GM21360 (cell line): ENCODE results near the gene NPHP4.
"Not testable (repeated sequence)": the region's sequence is repeated elsewhere in the genome, so short reads cannot be mapped to it uniquely, and the experiment has no call there.

ENCODE experiments used
- ATAC-seq: cut with Tn5 transposase; IDR thresholded peaks from one replicate; pipeline ENCODE4 v1.9.1; 2021; ENCODE audit warnings: mild to moderate bottlenecking, moderate library complexity; ENCODE audit not compliant: unreplicated experiment

Gene NPHP4

GRCh38 chr1:5937373-5937857 lies 54.8 kb downstream of the NPHP4 start:
- no peak for ATAC-seq

GRCh38 chr1:5936621-5937372 lies 55.4 kb downstream of the NPHP4 start:
- no peak for ATAC-seq

- no peak for ATAC-seq
Observed at GRCh38 chr1:5936126-5936525, 56.1 kb downstream of the NPHP4 start.

GRCh38 chr1:5935026-5935425 lies 57.2 kb downstream of the NPHP4 start:
- ATAC-seq: no peak

GRCh38 chr1:5934058-5934884 lies 58.0 kb downstream of the NPHP4 start:
- ATAC-seq: no peak

- ATAC-seq: no peak
Observed at GRCh38 chr1:5933676-5934057, 58.6 kb downstream of the NPHP4 start.

GRCh38 chr1:5933050-5933449 lies 59.2 kb downstream of the NPHP4 start:
- no peak for ATAC-seq

GRCh38 chr1:5928714-5929400 lies 63.4 kb downstream of the NPHP4 start:
- no peak for ATAC-seq

GRCh38 chr1:5927506-5928370 lies 64.5 kb downstream of the NPHP4 start:
- no peak for ATAC-seq

GRCh38 chr1:5926686-5927435 lies 65.4 kb downstream of the NPHP4 start:
- ATAC-seq: no peak

GRCh38 chr1:5922700-5923330 lies 69.4 kb downstream of the NPHP4 start:
- ATAC-seq: not testable (repeated sequence)

GRCh38 chr1:5921671-5922070 lies 70.6 kb downstream of the NPHP4 start:
- no peak for ATAC-seq

GRCh38 chr1:5921129-5921528 lies 71.1 kb downstream of the NPHP4 start:
- no peak for ATAC-seq

GRCh38 chr1:5920201-5920600 lies 72.0 kb downstream of the NPHP4 start:
- no peak for ATAC-seq

- no peak for ATAC-seq
Observed at GRCh38 chr1:5918275-5918649, 74.0 kb downstream of the NPHP4 start.

GRCh38 chr1:5917591-5918274 lies 74.5 kb downstream of the NPHP4 start:
- ATAC-seq: no peak

GRCh38 chr1:5917281-5917590 lies 75.0 kb downstream of the NPHP4 start:
- no peak for ATAC-seq

- ATAC-seq: no peak
Observed at GRCh38 chr1:5916572-5917280, 75.5 kb downstream of the NPHP4 start.
